ENCODE results near the gene OR1F1.

- TF ChIP-seq EZH2 (IDR thresholded peaks at IDR 0.05; ENCODE audit: insufficient read depth, low read length), result no peak
- TF ChIP-seq, protein P1, sequence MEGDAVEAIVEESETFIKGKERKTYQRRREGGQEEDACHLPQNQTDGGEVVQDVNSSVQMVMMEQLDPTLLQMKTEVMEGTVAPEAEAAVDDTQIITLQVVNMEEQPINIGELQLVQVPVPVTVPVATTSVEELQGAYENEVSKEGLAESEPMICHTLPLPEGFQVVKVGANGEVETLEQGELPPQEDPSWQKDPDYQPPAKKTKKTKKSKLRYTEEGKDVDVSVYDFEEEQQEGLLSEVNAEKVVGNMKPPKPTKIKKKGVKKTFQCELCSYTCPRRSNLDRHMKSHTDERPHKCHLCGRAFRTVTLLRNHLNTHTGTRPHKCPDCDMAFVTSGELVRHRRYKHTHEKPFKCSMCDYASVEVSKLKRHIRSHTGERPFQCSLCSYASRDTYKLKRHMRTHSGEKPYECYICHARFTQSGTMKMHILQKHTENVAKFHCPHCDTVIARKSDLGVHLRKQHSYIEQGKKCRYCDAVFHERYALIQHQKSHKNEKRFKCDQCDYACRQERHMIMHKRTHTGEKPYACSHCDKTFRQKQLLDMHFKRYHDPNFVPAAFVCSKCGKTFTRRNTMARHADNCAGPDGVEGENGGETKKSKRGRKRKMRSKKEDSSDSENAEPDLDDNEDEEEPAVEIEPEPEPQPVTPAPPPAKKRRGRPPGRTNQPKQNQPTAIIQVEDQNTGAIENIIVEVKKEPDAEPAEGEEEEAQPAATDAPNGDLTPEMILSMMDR (IDR thresholded peaks at IDR 0.05; ENCODE audit: insufficient read depth, low read depth, low read length), result no peak
These were observed 47.0 kb downstream of the OR1F1 start, which contains the start of gene ZNF200 for GRCh38 chr16:3234857-3235561.

Data from astrocyte (in vitro differentiated cells and primary cell).